ENCODE results near the gene ARSD. TPM values are rescaled to one million over a fixed set of nuclear protein-coding genes. Genes with fewer than 3 reads are reported as not detected.
"Not testable (repeated sequence)": the region's sequence is repeated elsewhere in the genome, so short reads cannot be mapped to it uniquely, and the experiment has no call there.

Gene ARSD
- total RNA-seq, 1 donor from 2014 or later = 19.8 TPM

DNA sequence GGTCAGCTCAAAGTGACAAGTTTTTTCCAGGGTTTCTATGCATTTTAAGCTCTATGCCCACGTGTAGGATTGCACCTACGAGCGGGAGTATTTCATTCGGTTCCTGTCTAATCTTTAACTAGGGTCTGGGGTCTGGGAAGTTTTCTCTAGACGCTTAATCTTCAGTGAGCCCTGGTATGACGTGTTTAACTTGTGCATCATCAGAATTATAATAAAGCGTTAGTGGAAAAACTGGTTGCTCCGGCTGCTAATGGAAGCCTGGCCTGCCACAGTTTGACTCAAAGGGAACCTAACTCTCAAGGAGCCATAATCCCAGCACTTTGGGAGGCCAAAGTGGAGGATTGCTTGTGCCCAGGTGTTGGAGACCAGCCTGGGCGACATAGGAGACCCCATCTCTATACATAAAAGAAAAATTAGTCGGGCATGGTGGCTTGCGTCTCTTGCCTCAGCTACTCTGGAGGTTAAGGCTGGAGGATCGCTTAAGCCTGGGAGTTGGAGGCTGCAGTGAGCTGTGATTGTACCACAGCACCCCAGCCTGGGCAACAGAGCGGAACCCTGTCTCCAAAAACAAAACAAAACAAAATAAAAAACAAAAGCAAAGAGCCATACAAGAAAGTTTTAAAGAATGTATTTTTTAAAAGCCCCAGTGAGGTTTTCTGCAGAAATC lies 30.2 kb downstream of the ARSD start:
- no peak for DNase-seq (ENCODE audit: low spot score)
- Mint-ChIP-seq H3K27ac (ENCODE audit: unreplicated experiment) (peak overlapping the region; percentile 61), H3K4me3 (ENCODE audit: unreplicated experiment) (no peak overlapping the region), H3K27me3 (ENCODE audit: unreplicated experiment) (no peaks in the 10 kb centered on the region), H3K4me1 (ENCODE audit: unreplicated experiment) (peaks cover 13% of the 10 kb centered on the region), H3K9me3 (ENCODE audit: unreplicated experiment) (no peaks in the 10 kb centered on the region), H3K36me3 (ENCODE audit: low read depth, unreplicated experiment) (peaks cover 3% of the 10 kb centered on the region)
- TF ChIP-seq, protein P1, sequence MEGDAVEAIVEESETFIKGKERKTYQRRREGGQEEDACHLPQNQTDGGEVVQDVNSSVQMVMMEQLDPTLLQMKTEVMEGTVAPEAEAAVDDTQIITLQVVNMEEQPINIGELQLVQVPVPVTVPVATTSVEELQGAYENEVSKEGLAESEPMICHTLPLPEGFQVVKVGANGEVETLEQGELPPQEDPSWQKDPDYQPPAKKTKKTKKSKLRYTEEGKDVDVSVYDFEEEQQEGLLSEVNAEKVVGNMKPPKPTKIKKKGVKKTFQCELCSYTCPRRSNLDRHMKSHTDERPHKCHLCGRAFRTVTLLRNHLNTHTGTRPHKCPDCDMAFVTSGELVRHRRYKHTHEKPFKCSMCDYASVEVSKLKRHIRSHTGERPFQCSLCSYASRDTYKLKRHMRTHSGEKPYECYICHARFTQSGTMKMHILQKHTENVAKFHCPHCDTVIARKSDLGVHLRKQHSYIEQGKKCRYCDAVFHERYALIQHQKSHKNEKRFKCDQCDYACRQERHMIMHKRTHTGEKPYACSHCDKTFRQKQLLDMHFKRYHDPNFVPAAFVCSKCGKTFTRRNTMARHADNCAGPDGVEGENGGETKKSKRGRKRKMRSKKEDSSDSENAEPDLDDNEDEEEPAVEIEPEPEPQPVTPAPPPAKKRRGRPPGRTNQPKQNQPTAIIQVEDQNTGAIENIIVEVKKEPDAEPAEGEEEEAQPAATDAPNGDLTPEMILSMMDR (IDR thresholded peaks at IDR 0.05; ENCODE audit: unreplicated experiment) = no peak

DNA sequence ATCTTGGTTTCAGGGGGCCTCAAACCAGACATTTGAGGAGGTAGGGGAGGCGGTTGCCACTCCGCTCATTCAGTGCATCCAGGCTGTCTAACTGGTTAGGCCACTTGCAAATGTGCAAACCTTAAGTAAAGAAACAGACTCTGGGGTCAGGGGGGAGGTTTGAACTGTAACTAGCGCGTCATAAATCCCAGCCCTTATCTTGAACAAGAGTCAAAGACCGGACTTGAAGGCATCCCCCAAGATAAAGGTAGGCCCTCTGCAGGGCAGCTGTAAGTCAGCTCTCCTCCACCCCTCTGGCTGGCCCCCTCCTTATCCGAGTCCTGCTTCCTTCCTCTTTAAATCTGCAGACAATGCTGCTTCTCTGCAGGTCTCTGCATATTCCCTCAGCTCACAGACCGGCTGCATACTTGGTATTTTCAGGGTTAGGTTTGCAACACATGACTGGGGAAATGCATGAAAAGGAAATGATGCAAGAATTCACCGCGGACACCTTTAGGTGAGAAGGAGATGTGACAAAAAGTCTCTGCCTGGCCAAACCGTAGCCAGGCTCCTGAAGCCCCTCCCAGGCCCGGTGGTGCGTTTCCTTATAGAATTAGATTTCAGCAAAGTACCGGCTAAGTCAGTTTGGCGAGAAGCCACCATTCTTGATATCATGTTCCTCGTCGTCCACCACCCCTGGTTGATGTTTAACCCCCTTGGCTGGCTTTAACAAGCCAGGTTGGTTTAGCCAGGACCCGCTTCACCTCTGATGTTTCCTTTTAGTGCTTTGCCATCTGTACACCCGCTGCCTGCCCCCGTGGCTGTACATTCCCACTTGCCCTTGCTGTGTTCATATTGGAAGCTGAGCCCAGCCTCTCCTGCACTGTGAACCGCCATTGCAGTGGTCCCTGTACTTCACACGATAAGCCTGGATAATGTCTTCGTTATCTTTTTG lies 31.2 kb downstream of the ARSD start:
- peak; percentile 11 for DNase-seq (ENCODE audit: low spot score)
- H3K9me3 Mint-ChIP-seq (ENCODE audit: unreplicated experiment); H3K36me3 Mint-ChIP-seq (ENCODE audit: low read depth, unreplicated experiment); H3K4me3 Mint-ChIP-seq (ENCODE audit: unreplicated experiment); H3K27me3 Mint-ChIP-seq (ENCODE audit: unreplicated experiment): not testable (repeated sequence)
- H3K4me1 Mint-ChIP-seq (ENCODE audit: unreplicated experiment) = peaks cover 13% of the 10 kb centered on the region
- H3K27ac Mint-ChIP-seq (ENCODE audit: unreplicated experiment) = peak overlapping the region; percentile 61

DNA sequence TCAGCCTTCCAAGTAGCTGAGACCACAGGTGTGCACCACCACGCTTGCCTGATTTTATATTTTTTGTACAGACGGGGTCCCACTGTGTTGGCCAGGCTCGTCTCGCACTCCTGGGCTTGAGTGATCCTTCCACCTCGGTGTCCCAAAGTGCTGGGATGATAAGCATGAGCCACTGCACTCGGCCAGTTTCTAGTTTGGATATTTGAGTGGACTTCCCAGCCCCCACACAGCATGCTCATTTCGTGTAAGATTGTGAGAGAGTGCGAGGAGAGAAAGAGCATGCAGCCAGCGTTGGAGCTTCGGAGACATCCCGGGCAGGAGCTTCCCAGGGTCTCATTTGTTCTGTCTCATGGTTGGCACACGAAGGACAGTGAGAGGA lies 31.8 kb downstream of the ARSD start:
- Mint-ChIP-seq H3K4me3 (ENCODE audit: unreplicated experiment) (no peak overlapping the region), H3K36me3 (ENCODE audit: low read depth, unreplicated experiment) (no peaks in the 10 kb centered on the region), H3K4me1 (ENCODE audit: unreplicated experiment) (peaks cover 13% of the 10 kb centered on the region), H3K27me3 (ENCODE audit: unreplicated experiment) (no peaks in the 10 kb centered on the region), H3K9me3 (ENCODE audit: unreplicated experiment) (no peaks in the 10 kb centered on the region), H3K27ac (ENCODE audit: unreplicated experiment) (peak overlapping the region; percentile 74)
- TF ChIP-seq, protein P1 (IDR thresholded peaks at IDR 0.05; ENCODE audit: unreplicated experiment) = no peak
- DNase-seq (ENCODE audit: low spot score) = no peak

DNA sequence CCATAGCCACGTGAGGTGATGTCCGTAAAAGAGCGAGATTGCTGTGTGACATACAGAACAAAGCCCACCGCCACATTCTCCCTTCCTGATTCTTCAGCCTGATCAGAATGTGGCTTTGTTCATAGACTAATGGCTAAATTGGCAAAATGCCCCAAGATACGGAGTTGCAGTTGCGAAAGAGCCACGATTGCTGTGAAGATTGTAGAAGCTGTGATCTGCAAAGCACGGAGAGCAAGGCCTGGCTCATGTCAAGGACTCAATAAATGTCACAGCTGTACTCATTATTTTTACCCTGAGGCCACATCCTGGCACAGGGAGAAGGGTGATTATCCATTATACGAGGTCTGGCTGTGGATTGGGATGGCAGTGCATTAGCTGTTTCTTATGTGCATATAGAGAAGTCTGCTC lies 34.2 kb downstream of the ARSD start:
- H3K27ac Mint-ChIP-seq (ENCODE audit: unreplicated experiment) = no peak overlapping the region
- H3K4me3 Mint-ChIP-seq (ENCODE audit: unreplicated experiment) = no peak overlapping the region
- DNase-seq (ENCODE audit: low spot score) = no peak
- no peaks in the 10 kb centered on the region for H3K27me3 Mint-ChIP-seq (ENCODE audit: unreplicated experiment)
- TF ChIP-seq, protein P1 (IDR thresholded peaks at IDR 0.05; ENCODE audit: unreplicated experiment) = no peak
- H3K4me1 Mint-ChIP-seq (ENCODE audit: unreplicated experiment) = peaks cover 16% of the 10 kb centered on the region
- no peaks in the 10 kb centered on the region for H3K36me3 Mint-ChIP-seq (ENCODE audit: low read depth, unreplicated experiment)
- no peaks in the 10 kb centered on the region for H3K9me3 Mint-ChIP-seq (ENCODE audit: unreplicated experiment)

DNA sequence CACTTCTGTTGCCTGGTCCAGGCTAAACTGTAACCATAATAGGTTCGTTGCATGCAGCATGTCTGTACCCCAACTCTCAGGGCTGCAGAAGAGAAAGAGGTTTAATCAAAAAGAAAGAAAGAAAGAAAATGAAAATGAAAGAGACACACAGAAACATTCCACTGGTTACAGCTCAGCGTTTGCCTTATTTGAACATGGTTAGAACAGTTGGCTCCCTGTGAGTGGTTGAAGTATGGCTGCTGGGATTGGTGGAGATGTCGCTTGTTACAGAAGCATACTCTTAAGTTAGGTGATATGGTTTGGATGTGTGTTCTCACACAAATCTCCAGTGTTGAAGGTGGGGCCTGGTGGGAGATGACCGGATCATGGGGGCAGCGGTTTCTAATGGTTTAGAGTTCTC lies 36.3 kb downstream of the ARSD start:
- no peak overlapping the region for H3K27ac Mint-ChIP-seq (ENCODE audit: unreplicated experiment)
- H3K9me3 Mint-ChIP-seq (ENCODE audit: unreplicated experiment) = no peaks in the 10 kb centered on the region
- TF ChIP-seq, protein P1 (IDR thresholded peaks at IDR 0.05; ENCODE audit: unreplicated experiment) = no peak
- H3K4me1 Mint-ChIP-seq (ENCODE audit: unreplicated experiment) = peaks cover 12% of the 10 kb centered on the region
- no peak for DNase-seq (ENCODE audit: low spot score)
- H3K4me3 Mint-ChIP-seq (ENCODE audit: unreplicated experiment) = no peak overlapping the region
- no peaks in the 10 kb centered on the region for H3K27me3 Mint-ChIP-seq (ENCODE audit: unreplicated experiment)
- no peaks in the 10 kb centered on the region for H3K36me3 Mint-ChIP-seq (ENCODE audit: low read depth, unreplicated experiment)

DNA sequence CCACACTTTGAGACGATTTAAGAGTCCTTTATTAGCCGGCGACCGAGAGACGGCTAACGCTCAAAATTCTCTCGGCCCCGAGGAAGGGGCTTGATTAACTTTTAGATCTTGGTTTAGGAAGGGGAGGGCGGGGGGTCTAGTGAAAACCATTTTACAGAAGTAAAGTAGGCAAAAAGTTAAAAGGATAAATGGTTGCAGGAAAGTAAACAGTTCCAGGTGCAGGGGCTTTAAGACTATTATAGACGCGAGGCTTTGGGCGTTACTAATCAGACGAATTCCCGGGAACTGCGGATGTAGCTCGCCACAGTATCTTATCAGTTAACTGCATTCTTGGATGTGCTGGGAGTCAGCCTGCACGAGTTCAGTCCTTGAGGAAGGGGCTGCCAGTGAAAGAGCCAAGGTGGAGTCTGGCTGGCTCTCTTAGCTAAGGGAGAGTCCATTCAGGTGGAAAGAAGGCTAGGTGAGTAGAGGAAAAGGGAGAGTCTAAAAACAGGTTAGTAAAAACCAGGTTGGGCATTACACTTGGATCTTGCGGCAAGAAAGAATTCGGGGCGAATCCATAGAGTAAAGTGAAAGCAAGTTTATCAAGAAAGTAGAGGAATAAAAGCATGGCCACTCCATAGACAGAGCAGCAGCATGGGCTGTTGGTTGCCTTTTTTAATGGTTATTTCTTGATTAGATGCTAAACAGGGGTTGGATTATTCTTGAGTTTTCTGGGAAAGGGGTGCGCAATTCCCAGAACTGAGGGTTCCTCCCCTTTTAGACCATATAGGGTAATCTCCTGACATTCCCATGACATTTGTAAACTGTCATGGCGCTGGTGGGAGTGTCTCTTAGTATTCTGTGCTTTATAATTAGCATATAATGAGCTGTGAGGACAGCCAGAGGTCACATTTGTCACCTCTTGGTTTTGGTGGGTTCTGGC lies 38.3 kb downstream of the ARSD start:
- H3K27me3 Mint-ChIP-seq (ENCODE audit: unreplicated experiment); H3K36me3 Mint-ChIP-seq (ENCODE audit: low read depth, unreplicated experiment); H3K9me3 Mint-ChIP-seq (ENCODE audit: unreplicated experiment); H3K27ac Mint-ChIP-seq (ENCODE audit: unreplicated experiment); H3K4me1 Mint-ChIP-seq (ENCODE audit: unreplicated experiment); H3K4me3 Mint-ChIP-seq (ENCODE audit: unreplicated experiment); DNase-seq (ENCODE audit: low spot score): not testable (repeated sequence)

DNA sequence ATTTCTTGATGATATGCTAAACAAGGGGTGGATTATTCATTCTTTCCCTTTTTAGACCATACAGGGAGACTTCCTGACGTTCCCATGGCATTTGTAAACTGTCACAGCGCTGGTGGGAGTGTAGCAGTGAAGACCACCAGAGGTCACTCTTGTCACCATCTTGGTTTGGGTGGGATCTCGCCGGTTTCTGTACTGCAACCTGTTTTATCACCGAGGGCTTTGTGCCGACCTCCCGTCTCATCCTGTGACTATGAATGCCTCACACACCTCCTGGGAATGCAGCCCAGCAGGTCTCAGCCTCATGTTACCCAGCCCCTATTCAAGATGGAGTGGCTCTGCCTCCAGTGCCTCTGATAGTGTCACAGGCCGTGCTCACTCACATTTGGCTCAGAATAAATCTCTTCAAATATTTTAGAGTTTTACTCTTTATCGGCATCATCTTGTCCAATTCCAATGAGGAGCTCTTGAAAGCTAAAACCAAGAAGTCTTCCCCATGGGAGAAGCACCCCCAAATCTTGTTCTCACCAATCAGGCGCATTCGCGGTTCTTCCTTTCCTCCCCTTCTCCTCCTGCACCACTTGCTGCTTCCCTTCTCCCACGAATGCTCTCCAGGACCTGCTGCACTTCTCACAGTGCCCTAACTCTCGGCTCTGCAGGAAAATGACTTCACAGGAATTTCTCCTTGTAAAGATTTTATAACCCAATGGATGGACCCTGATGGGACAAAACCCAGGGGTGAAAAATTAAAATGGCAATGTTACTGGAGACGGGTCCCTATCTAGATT lies 39.2 kb downstream of the ARSD start:
- not testable (repeated sequence) for H3K4me1 Mint-ChIP-seq (ENCODE audit: unreplicated experiment); H3K27ac Mint-ChIP-seq (ENCODE audit: unreplicated experiment); H3K36me3 Mint-ChIP-seq (ENCODE audit: low read depth, unreplicated experiment); H3K27me3 Mint-ChIP-seq (ENCODE audit: unreplicated experiment); H3K4me3 Mint-ChIP-seq (ENCODE audit: unreplicated experiment); H3K9me3 Mint-ChIP-seq (ENCODE audit: unreplicated experiment)
- peak; percentile 20 for DNase-seq (ENCODE audit: low spot score)

Data from endothelial cell (in vitro differentiated cells).